Upper lobe of right lung (tissue), 1 donor: Measurements from ENCODE around the gene MAPKAPK2. TPM values are rescaled to one million over a fixed set of nuclear protein-coding genes. Genes with fewer than 3 reads are reported as not detected.
A peak's percentile ranks its signal among the peaks of the same experiment; 100 is the strongest.
"Not testable (repeated sequence)": the region's sequence is repeated elsewhere in the genome, so short reads cannot be mapped to it uniquely, and the experiment has no call there.

Experiments used
- ATAC-seq: fragments of 200-7000 bp; cut with Tn5 transposase; one replicate; pipeline ENCODE4 v1.9.1; 2020; ENCODE audit warnings: mild to moderate bottlenecking, moderate library complexity
- DNase-seq: peaks from one replicate; pipeline ENCODE4 v3.0.0-alpha.2; 2020
- H3K27ac ChIP-seq: fragments of 200-600 bp; one replicate; pipeline ENCODE4 v1.8.0; 2022
- H3K27me3 ChIP-seq: fragments of 200-600 bp; one replicate; pipeline ENCODE4 v1.8.0; 2022; ENCODE audit warnings: mild to moderate bottlenecking
- H3K36me3 ChIP-seq: fragments of 200-600 bp; one replicate; pipeline ENCODE4 v1.8.0; 2022
- H3K4me1 ChIP-seq: fragments of 200-600 bp; one replicate; pipeline ENCODE4 v1.8.0; 2022
- H3K4me3 ChIP-seq: fragments of 200-600 bp; one replicate; pipeline ENCODE4 v1.8.0; 2022; ENCODE audit warnings: mild to moderate bottlenecking
- H3K9me3 ChIP-seq: fragments of 200-600 bp; one replicate; pipeline ENCODE4 v1.8.0; 2022
- intact Hi-C: fragments of 100-400 bp; cut with DNase I; formaldehyde crosslinking; loops from one replicate; pipeline ENCODE4 v1.11.0; 2022
- long read RNA-seq: library from polyadenylated mRNA; unstranded; transcript quantifications from one replicate; pipeline ENCODE4 v2.0.0, GENCODE V29; 2021
- total RNA-seq: library from RNA; stranded (reverse); fragmentation: NEBNext Ultra II Directional; extraction: Animal tissue kit (Norgen Biotek cat#: 25700); gene quantifications from one replicate; pipeline ENCODE4 v1.2.1, GENCODE V29; 2021
- TF ChIP-seq, protein P1 (sequence below): fragments of 200-600 bp; IDR thresholded peaks from one replicate; pipeline ENCODE4 v1.8.0; 2022; ENCODE audit warnings: antibody characterized with exemption
- donor health status: DM: no; HTN: yes; CAD: no; lungs with severe emphysema.

MAPKAPK2 gene
- 92.3 TPM for total RNA-seq
- long read RNA-seq, transcript MAPKAPK2-202 (10 exons, 2,961 nt) = major isoform, 12 of 24 reads
- long read RNA-seq, partial matches to known transcripts = 2 of 24 reads
- long read RNA-seq, other reads (novel, unspliced or antisense) = 9 of 24 reads

DNA sequence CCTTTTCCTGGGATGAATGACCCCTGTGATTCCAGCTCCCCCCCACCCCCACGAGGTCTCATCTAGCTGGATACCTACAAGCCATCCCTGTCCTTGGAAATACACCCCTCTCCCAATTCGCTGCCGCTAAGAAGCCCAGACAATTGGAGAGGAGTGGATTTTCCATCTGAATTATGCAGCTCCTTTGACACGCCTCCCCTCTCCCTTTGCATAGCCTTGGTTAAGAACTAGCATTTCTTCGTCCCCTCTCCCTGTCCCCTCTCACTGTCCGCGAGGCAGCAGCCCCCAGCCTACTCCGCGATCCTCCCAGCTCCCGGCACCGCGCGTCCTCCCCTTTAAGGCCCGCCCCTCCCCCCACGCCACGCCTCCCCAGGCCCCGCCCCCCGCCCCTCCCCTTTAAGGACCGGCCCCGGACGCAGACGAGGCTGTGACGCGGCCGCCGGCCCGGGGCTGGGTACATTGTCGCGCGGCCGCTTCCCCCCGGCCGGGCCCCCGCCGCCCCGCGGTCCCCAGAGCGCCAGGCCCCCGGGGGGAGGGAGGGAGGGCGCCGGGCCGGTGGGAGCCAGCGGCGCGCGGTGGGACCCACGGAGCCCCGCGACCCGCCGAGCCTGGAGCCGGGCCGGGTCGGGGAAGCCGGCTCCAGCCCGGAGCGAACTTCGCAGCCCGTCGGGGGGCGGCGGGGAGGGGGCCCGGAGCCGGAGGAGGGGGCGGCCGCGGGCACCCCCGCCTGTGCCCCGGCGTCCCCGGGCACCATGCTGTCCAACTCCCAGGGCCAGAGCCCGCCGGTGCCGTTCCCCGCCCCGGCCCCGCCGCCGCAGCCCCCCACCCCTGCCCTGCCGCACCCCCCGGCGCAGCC, at the start of gene MAPKAPK2:
Gene MAPKAPK2, plus strand, starts transcription at position 428 of the 856 bp plus-strand sequence. Its CDS starts 325 bp downstream, at position 753.
- ATAC-seq (peak; percentile 89), DNase-seq (peak; percentile 91)
- H3K4me3 ChIP-seq = peak within 1 kb of the TSS; percentile 91
- no peaks in the 10 kb centered on the region for H3K27me3 ChIP-seq
- H3K27ac ChIP-seq = peak within 1 kb of the TSS; percentile 90
- peaks cover 42% of the 10 kb centered on the region for H3K4me1 ChIP-seq
- intact Hi-C loops = no loop called here
- no peaks in the 10 kb centered on the region for H3K36me3 ChIP-seq
- TF ChIP-seq, protein P1, sequence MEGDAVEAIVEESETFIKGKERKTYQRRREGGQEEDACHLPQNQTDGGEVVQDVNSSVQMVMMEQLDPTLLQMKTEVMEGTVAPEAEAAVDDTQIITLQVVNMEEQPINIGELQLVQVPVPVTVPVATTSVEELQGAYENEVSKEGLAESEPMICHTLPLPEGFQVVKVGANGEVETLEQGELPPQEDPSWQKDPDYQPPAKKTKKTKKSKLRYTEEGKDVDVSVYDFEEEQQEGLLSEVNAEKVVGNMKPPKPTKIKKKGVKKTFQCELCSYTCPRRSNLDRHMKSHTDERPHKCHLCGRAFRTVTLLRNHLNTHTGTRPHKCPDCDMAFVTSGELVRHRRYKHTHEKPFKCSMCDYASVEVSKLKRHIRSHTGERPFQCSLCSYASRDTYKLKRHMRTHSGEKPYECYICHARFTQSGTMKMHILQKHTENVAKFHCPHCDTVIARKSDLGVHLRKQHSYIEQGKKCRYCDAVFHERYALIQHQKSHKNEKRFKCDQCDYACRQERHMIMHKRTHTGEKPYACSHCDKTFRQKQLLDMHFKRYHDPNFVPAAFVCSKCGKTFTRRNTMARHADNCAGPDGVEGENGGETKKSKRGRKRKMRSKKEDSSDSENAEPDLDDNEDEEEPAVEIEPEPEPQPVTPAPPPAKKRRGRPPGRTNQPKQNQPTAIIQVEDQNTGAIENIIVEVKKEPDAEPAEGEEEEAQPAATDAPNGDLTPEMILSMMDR = no peak
- no peaks in the 10 kb centered on the region for H3K9me3 ChIP-seq

DNA sequence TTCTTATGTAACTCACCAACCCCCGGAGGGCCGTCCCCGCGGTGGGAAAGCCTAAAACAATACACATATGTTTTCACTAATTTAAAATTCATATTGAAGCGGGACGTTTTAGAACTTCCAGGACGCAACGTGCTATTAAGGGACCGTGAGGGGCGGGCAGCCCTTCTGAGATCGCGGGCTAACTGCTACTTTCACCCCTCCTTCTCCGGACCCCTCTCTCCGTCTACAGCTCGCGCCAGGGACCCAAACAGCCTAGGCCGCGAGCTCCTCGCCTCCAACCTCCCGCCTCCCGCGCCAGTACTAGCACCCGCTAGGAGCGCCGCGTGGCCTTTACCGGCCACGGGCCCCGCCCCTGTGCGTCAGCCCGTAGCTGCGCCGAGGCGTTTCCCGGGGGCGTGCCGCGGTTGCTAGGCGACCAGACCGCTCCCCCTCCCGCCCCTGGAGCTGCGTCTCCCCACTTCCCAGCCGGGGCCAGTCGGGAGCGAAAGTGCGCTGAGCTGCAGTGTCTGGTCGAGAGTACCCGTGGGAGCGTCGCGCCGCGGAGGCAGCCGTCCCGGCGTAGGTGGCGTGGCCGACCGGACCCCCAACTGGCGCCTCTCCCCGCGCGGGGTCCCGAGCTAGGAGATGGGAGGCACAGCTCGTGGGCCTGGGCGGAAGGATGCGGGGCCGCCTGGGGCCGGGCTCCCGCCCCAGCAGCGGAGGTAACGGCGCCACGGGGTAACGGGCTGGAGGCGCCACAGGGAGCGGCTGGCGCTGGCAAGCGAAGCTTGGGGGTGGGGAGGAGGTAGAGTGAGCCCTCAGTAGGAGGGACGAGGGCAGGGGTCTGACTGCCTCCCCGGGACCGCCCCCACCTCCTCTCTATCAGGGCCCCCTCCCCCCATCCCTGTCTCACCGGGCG, 49.4 kb upstream of the MAPKAPK2 start, which contains the start of gene DYRK3:
Gene DYRK3, plus strand, starts transcription at position 457 of the 898 bp plus-strand sequence. Its CDS starts 168 bp downstream, at position 625.
- TF ChIP-seq, protein P1 = peak; percentile 24
- no peaks in the 10 kb centered on the region for H3K9me3 ChIP-seq
- ATAC-seq (peak; percentile 99), DNase-seq (peak; percentile 98)
- intact Hi-C loops = no loop called here
- no peaks in the 10 kb centered on the region for H3K36me3 ChIP-seq
- H3K27me3 ChIP-seq = no peaks in the 10 kb centered on the region
- peak within 1 kb of the TSS; percentile 44 for H3K27ac ChIP-seq
- H3K4me1 ChIP-seq = peaks cover 24% of the 10 kb centered on the region
- peak within 1 kb of the TSS; percentile 92 for H3K4me3 ChIP-seq

DNA sequence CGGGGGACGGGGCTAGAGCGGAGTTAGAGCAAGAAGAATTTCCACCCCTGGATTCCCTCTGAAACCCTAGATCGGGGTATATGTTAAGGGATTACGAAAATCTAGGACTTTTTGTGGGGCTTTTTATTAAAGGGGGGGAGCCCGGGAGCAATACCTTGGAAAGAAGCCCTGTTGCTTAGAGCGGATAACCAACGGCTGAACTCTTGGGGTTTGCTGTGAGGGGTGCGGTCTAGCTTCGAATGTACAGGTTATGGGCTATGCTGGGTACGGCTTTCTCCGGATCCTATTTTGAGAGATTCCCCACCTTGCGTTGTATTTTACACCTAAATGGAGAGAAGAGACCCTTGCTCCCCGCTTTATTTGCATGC, 48.7 kb upstream of the MAPKAPK2 start:
- ATAC-seq (no peak), DNase-seq (no peak)
- Histone ChIP-seq H3K36me3 (no peaks in the 10 kb centered on the region), H3K27me3 (no peaks in the 10 kb centered on the region), H3K4me1 (peaks cover 24% of the 10 kb centered on the region), H3K9me3 (no peaks in the 10 kb centered on the region), H3K4me3 (peak overlapping the region; percentile 92), H3K27ac (peak overlapping the region; percentile 44)
- intact Hi-C loops = no loop called here
- TF ChIP-seq, protein P1 = no peak

DNA sequence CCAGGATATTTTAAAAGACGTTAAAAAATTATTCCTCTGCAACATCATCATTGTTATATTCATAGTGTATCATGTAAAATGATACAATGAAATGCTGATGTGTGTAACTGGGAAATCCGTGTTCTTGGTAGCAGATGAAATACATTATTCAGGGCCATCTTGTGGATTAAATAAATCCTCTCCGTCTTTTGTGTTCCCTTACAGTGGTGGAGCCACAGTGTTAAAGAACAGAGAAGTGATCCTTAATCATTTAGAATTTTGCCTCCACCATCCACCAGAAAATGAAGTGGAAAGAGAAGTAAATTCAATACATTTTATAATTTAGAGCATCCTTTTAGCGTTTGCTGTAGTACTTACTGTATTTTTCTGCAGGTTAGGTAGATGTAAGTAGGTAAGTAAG, 48.0 kb upstream of the MAPKAPK2 start:
- TF ChIP-seq, protein P1 = no peak
- ATAC-seq = no peak
- Histone ChIP-seq H3K36me3 (no peaks in the 10 kb centered on the region), H3K4me3 (peak overlapping the region; percentile 92), H3K27me3 (no peaks in the 10 kb centered on the region), H3K27ac (peak overlapping the region; percentile 0), H3K9me3 (no peaks in the 10 kb centered on the region), H3K4me1 (peaks cover 24% of the 10 kb centered on the region)
- intact Hi-C loops = no loop called here
- DNase-seq = no peak

DNA sequence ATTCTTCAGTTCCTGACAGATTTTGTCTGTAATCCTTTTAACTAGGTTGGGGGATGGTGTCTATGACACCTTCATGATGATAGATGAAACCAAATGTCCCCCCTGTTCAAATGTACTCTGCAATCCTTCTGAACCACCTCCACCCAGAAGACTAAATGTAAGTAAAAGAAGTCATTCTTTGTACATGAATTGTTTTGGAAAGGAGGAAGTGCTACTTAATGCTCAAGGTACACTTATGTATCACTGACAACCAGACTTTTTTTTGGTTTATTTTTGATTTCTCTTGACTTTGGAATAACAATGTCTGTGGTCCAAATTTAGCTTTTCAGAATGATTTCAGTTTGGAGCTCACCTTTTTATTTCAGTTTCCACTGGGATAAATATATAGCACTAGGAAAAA, 47.1 kb upstream of the MAPKAPK2 start:
- Histone ChIP-seq H3K36me3 (no peaks in the 10 kb centered on the region), H3K4me1 (peaks cover 24% of the 10 kb centered on the region), H3K27ac (no peak overlapping the region), H3K4me3 (no peak overlapping the region), H3K27me3 (no peaks in the 10 kb centered on the region), H3K9me3 (no peaks in the 10 kb centered on the region)
- TF ChIP-seq, protein P1 = no peak
- no peak for DNase-seq
- ATAC-seq = no peak
- intact Hi-C loops = no loop called here

DNA sequence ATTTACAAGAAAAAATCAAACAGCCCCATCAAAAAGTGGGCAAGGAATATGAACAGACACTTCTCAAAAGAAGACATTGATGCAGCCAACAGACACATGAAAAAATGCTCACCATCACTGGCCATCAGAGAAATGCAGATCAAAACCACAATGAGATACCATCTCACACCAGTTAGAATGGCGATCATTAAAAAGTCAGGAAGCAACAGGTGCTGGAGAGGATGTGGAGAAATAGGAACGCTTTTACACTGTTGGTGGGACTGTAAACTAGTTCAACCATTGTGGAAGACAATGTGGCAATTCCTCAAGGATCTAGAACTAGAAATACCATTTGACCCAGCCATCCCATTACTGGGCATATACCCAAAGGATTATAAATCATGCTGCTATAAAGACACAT, 42.6 kb upstream of the MAPKAPK2 start:
- H3K4me3 ChIP-seq, ATAC-seq, H3K36me3 ChIP-seq, H3K27me3 ChIP-seq, H3K9me3 ChIP-seq, H3K27ac ChIP-seq, H3K4me1 ChIP-seq, DNase-seq, intact Hi-C loops: not testable (repeated sequence)
